Activated CD4-positive, alpha-beta memory T cell treated with anti-CD3 and anti-CD28 coated beads, Interleukin-2, amount 10 ng/mL, durations not matched to agents 7 days and 5 days (primary cell): ENCODE results near the gene TBC1D16. TPM values are rescaled to one million over a fixed set of nuclear protein-coding genes. Genes with fewer than 3 reads are reported as not detected.

Source experiments
- CTCF ChIA-PET: fragments of 350-600 bp; sonication (Branson Sonifier 250); formaldehyde crosslinking; loops from one replicate; lab custom pipeline; 2021; ENCODE audit warnings: antibody characterized with exemption, inconsistent platforms; lab: Charles Lee
- POLR2A ChIA-PET: fragments of 350-600 bp; sonication (Branson Sonifier 250); formaldehyde crosslinking; loops from one replicate; lab custom pipeline; 2021; ENCODE audit warnings: antibody characterized with exemption; lab: Charles Lee
- DNase-seq: peaks from one replicate; pipeline ENCODE4 v3.0.0-alpha.2; 2020
- H3K27ac Mint-ChIP-seq: one replicate; pipeline ENCODE4 v1.8.0; 2021; ENCODE audit warnings: mild to moderate bottlenecking, mixed read lengths
- H3K27me3 Mint-ChIP-seq: one replicate; pipeline ENCODE4 v1.8.0; 2021; ENCODE audit warnings: mixed read lengths
- H3K36me3 Mint-ChIP-seq: one replicate; pipeline ENCODE4 v1.8.0; 2021; ENCODE audit warnings: low read depth, mixed read lengths
- H3K4me1 Mint-ChIP-seq: one replicate; pipeline ENCODE4 v1.8.0; 2021; ENCODE audit warnings: mixed read lengths
- H3K4me3 Mint-ChIP-seq: one replicate; pipeline ENCODE4 v1.8.0; 2021; ENCODE audit warnings: mild to moderate bottlenecking, mixed read lengths
- H3K9me3 Mint-ChIP-seq: one replicate; pipeline ENCODE4 v1.8.0; 2021; ENCODE audit warnings: mixed read lengths
- total RNA-seq, 2 experiments: library from RNA; stranded (reverse); gene quantifications; one replicate each; pipeline ENCODE4 v1.2.3, GENCODE V29; 2021

The TBC1D16 gene
- total RNA-seq, 2 experiments from 2014 or later = 0.63 TPM

DNA sequence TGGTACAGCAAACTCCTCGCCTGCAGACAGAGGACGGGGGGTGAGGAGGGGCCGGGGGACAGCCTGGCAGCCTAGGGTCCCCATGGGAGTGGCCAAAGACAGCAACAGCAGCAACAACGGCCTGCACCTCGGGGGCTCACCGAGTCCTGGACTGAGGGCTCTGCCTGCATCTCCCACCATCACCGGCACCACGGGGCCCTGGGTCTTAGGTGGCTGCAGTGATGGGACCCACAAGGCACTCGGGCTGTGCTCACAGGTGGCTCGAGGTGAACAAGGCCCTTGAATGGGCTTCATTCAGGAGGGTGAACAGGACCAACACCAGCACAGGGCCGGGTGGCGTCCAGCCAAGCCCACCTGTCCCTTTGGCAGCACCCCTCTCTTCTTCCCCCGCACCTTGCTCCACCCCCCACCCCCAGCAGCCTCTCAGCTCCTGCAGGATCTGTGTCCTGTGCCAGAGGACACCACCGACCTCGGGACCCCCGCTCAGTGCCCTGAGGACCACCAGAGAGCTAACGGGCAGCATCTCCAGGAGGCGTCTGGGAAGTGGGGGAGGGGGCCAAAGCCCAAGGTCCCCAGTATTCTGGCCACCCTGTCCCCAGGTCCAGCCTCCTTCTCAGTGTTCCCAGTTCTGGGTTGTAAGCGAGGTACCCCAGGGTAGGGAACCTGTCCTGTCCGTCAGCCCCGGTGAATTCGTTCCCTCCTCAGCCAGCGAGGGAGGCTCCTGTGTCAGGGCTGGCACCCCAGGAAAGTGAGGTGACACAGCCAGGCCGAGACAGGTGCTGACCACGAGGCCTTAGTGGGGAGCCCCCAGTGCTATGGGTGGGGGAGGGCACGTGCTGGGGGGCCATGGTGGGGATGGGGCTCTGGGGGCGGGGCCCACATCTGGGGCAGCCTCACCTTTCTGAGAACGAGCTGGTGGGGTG, 94.3 kb downstream of the TBC1D16 start:
- Mint-ChIP-seq H3K4me3 (no peak overlapping the region), H3K27ac (no peak overlapping the region), H3K27me3 (no peaks in the 10 kb centered on the region), H3K4me1 (peaks cover 24% of the 10 kb centered on the region), H3K36me3 (no peaks in the 10 kb centered on the region), H3K9me3 (no peaks in the 10 kb centered on the region)
- DNase-seq = no peak
- ChIA-PET POLR2A (no interaction called here), CTCF (no interaction called here)

DNA sequence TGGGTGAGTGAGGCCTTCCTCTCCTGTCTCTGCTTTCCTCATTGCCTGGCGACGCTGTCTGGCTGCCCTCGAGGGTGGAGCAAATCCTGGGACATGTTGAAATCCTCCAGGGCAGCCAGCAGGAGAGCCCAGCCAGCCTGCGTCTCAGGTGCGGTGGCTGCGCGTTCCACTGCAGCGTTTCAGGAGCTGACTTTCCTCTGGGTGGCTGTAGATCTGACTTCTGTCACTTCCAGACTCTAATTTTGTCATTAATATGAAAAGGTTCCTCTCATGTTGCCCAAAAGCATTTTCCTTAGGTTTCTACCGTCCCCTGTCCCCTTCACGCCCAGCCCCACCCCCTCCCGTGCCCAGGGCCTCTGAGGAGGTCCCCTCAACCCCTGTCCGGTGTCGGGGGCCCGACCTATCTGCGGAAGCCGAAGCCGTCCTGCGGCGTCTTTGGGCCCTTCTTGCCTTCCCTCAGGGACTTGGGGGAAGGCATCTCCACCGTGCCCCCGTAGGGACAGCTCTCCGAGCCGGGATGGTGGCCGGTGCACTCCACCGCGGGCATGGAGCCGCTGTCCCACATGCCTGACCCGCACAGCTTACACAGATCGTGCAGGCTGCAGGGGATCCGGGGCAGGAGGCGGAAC, 95.1 kb downstream of the TBC1D16 start:
- no peak overlapping the region for H3K27ac Mint-ChIP-seq
- peaks cover 32% of the 10 kb centered on the region for H3K4me1 Mint-ChIP-seq
- CTCF ChIA-PET = no interaction called here
- H3K36me3 Mint-ChIP-seq = no peaks in the 10 kb centered on the region
- H3K4me3 Mint-ChIP-seq = no peak overlapping the region
- H3K27me3 Mint-ChIP-seq = no peaks in the 10 kb centered on the region
- no peak for DNase-seq
- H3K9me3 Mint-ChIP-seq = no peaks in the 10 kb centered on the region
- POLR2A ChIA-PET = no interaction called here

DNA sequence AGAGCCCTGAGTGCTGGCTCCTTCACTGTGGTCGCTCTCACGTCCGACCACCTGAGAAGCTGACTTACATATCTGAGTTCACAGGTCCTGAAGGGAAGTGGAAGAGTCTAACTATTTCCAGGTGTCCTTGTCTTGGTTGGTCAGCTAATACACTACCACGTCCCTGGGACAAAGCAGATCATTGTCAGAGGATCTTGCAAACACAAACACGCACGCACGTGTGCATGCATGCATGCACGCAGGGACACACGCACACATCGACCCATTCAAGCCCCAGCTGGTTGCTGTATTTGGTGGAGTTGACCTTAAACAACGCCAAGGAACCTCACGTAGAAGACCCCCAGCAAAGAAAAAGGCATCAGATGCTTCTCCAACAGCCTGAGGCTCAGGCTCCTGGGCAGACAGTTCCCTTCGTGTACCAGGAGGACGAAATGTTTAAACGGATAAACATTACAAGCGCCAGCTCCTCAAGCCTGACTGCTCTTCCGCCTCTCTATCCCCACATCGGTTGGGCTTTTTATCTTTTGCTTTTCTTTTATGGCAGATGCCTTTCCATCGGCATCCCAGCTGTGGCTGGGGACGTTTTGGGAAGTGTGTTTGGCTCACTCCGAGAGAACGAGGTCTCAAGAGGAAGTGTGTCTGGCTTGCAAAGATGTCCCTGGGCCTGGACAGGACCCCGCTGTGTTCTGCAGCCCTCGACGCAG, 95.8 kb downstream of the TBC1D16 start:
- ChIA-PET POLR2A (no interaction called here), CTCF (interaction anchor here (1.0 kb wide), 1 partner anchor 194 kb away, joined by 4 read pairs; no protein-coding TSS in a partner anchor)
- no peak for DNase-seq
- H3K27me3 Mint-ChIP-seq = no peaks in the 10 kb centered on the region
- H3K9me3 Mint-ChIP-seq = no peaks in the 10 kb centered on the region
- no peaks in the 10 kb centered on the region for H3K36me3 Mint-ChIP-seq
- no peak overlapping the region for H3K27ac Mint-ChIP-seq
- no peak overlapping the region for H3K4me3 Mint-ChIP-seq
- peaks cover 36% of the 10 kb centered on the region for H3K4me1 Mint-ChIP-seq

GRCh38 chr17:79939094-79939435, 96.6 kb downstream of the TBC1D16 start:
- H3K36me3 Mint-ChIP-seq = no peaks in the 10 kb centered on the region
- ChIA-PET POLR2A (no interaction called here), CTCF (interaction anchor here (1.0 kb wide), 1 partner anchor 194 kb away, joined by 4 read pairs; no protein-coding TSS in a partner anchor)
- peaks cover 43% of the 10 kb centered on the region for H3K4me1 Mint-ChIP-seq
- DNase-seq = no peak
- H3K27ac Mint-ChIP-seq = no peak overlapping the region
- H3K4me3 Mint-ChIP-seq = no peak overlapping the region
- no peaks in the 10 kb centered on the region for H3K9me3 Mint-ChIP-seq
- peaks cover 2% of the 10 kb centered on the region for H3K27me3 Mint-ChIP-seq

DNA sequence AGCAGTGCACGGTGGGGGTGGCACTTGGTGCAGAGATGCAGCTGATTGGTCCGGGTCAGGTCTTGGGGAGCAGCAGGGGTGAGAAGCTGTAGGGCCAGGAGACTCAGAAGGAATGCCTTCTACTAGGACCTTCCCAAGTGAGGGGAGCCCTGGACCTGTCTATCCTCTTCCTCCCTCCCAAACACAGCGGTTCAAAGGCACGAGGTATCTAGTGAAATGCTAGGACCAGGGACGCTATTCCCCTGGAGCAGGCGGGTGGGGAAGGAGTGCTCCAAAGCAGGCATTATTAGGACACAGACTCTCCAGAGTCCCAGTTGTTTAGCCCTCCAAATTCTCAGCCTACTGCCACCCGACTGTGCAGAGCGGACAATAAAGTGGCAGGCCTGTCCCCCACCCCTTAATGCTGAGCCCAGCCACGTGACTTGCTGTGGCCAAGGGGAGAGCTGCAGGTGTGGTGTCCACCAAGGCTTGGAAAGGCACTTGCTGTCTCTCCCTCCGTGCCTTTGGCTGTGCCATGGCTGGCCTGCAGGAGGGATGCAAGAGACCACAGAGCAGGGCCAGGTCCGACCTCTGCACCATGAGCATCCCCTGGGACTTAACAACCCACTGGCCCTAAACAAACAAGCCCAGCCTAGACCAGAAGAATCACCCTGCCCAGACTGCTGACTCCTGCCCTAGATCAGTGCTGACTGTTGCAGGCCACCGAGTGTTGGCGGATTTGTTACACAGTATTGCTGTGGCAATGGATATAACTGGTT, 97.2 kb downstream of the TBC1D16 start:
- Mint-ChIP-seq H3K4me3 (no peak overlapping the region), H3K27ac (no peak overlapping the region), H3K9me3 (no peaks in the 10 kb centered on the region), H3K36me3 (no peaks in the 10 kb centered on the region), H3K27me3 (peaks cover 5% of the 10 kb centered on the region), H3K4me1 (peaks cover 48% of the 10 kb centered on the region)
- ChIA-PET CTCF (no interaction called here), POLR2A (no interaction called here)
- DNase-seq = no peak

GRCh38 chr17:79937391-79938335, 98.0 kb downstream of the TBC1D16 start:
- POLR2A ChIA-PET = no interaction called here
- peak overlapping the region; percentile 49 for H3K4me3 Mint-ChIP-seq
- no peaks in the 10 kb centered on the region for H3K36me3 Mint-ChIP-seq
- H3K27ac Mint-ChIP-seq = peak overlapping the region; percentile 47
- CTCF ChIA-PET = no interaction called here
- no peaks in the 10 kb centered on the region for H3K9me3 Mint-ChIP-seq
- DNase-seq = no peak
- H3K27me3 Mint-ChIP-seq = peaks cover 13% of the 10 kb centered on the region
- peaks cover 51% of the 10 kb centered on the region for H3K4me1 Mint-ChIP-seq

DNA sequence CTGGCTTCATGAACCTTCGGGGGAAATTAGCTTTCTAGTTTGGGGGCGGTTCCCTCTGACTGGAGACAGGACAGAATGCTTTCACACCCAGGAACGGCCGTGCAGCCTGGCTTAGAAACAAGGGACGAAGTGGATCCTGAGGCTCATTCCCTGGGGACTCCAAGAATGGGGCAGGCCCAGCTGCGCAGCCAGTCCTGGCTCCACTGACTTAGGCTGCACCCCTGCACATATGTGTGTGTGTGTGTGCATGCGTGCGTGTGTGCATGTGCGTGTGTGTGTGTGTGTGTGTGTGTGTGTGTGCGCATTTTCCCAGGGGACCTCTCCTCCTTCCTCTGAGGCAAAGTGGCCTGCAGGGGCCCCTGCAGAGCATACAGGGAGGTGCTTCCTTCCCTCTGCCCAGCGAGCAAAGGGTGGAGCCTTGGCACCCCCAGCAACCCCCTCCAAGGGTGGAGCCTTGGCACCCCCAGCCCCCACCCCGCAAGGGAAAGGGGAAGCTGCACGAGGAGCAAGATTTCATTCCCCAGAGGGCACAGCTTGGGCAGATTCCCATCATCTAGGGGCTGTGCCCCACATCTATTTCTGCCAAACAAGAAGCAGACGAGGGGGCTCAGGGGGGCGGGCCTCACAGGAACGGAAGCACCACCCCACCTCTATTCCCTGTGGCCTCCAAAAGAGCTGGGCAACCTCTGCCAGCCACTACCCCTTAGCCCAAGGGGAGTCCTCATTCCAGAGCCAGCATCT, 98.9 kb downstream of the TBC1D16 start:
- Mint-ChIP-seq H3K4me1 (peaks cover 49% of the 10 kb centered on the region), H3K4me3 (peak overlapping the region; percentile 49), H3K27ac (peak overlapping the region; percentile 47), H3K9me3 (no peaks in the 10 kb centered on the region), H3K36me3 (no peaks in the 10 kb centered on the region), H3K27me3 (peaks cover 19% of the 10 kb centered on the region)
- DNase-seq = no peak
- POLR2A ChIA-PET = no interaction called here
- CTCF ChIA-PET = no interaction called here

DNA sequence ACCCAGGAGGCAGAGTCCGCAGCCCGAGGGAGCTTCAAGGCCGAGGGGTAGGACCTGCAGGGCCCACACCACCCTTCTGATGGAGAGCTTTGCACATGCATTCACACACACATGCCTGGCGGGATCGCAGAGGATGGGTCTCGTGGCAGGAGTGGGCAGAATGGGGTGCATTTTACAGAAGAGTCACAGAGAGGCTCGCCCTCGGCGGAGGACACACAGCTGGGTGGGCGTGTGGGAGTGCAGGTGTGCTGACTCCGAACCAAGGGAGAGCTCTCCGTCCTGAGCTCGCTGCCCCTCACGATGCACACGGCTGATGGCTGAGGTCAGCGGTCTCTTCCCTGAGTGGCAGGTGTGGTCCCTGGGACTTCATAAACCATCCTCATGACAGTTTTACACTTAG, 99.6 kb downstream of the TBC1D16 start:
- Mint-ChIP-seq H3K27me3 (peaks cover 26% of the 10 kb centered on the region), H3K4me1 (peaks cover 55% of the 10 kb centered on the region), H3K27ac (peak overlapping the region; percentile 35), H3K36me3 (no peaks in the 10 kb centered on the region), H3K9me3 (no peaks in the 10 kb centered on the region), H3K4me3 (no peak overlapping the region)
- POLR2A ChIA-PET = no interaction called here
- DNase-seq = no peak
- CTCF ChIA-PET = no interaction called here

GRCh38 chr17:79935197-79935885, 100.3 kb downstream of the TBC1D16 start:
- Mint-ChIP-seq H3K4me1 (peaks cover 55% of the 10 kb centered on the region), H3K27me3 (peaks cover 30% of the 10 kb centered on the region)

DNA sequence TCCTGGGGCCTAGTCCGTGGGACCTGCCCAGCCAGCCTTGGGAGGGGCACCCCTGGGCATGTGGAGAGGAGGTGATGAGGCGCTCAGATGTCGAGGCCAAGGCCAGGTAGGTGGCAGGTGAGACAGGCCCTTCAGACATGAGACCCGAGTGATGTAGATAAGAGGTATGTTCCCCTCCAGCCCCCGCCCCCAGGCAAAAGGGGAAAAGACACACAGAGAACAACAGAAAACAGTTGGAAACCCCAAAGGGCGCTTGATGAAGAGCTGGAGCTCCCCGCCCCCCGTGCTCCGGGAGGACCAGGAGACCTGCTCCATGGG, 101.1 kb downstream of the TBC1D16 start:
- peaks cover 30% of the 10 kb centered on the region for H3K27me3 Mint-ChIP-seq
- POLR2A ChIA-PET = no interaction called here
- H3K9me3 Mint-ChIP-seq = no peaks in the 10 kb centered on the region
- no peak overlapping the region for H3K27ac Mint-ChIP-seq
- CTCF ChIA-PET = no interaction called here
- DNase-seq = no peak
- no peaks in the 10 kb centered on the region for H3K36me3 Mint-ChIP-seq
- H3K4me3 Mint-ChIP-seq = no peak overlapping the region
- H3K4me1 Mint-ChIP-seq = peaks cover 55% of the 10 kb centered on the region

More at GRCh38 chr17:79935197-79935885, 100.3 kb downstream of the TBC1D16 start:
- Mint-ChIP-seq H3K27ac (peak overlapping the region; percentile 49), H3K9me3 (no peaks in the 10 kb centered on the region), H3K36me3 (no peaks in the 10 kb centered on the region), H3K4me3 (no peak overlapping the region)
- DNase-seq = no peak
- ChIA-PET CTCF (no interaction called here), POLR2A (no interaction called here)
